SK-N-SH (cell line): ENCODE results near the gene ZNF684. TPM values are rescaled to one million over a fixed set of nuclear protein-coding genes. Genes with fewer than 3 reads are reported as not detected.
A peak's percentile ranks its signal among the peaks of the same experiment; 100 is the strongest.

ENCODE experiments used
- CTCF ChIA-PET: fragments of 300-600, 350-600 bp; formaldehyde crosslinking; extraction: SDS; loops from one replicate; lab custom pipeline; 2021; lab: Yijun Ruan, JAX
- POLR2A ChIA-PET: fragments of 350-600 bp; sonication (Branson Sonifier 250); formaldehyde crosslinking; extraction: SDS; loops from one replicate; lab custom pipeline; 2020; ENCODE audit warnings: antibody characterized with exemption, inconsistent platforms; lab: Yijun Ruan, JAX
- DNase-seq: peaks from one replicate; pipeline ENCODE4 v3.0.0; 2012
- H2AFZ ChIP-seq: fragments of 200-600 bp; sonication (generic); 2 replicates; pipeline ENCODE4 v1.8.1; 2016; ENCODE audit warnings: antibody characterized with exemption, mild to moderate bottlenecking, low read depth
- H3F3A ChIP-seq: fragments of 200-600 bp; sonication (generic); replicated peaks from 2 replicates; pipeline ENCODE3; 2016; ENCODE audit warnings: antibody characterized with exemption, mild to moderate bottlenecking; ENCODE audit not compliant: insufficient read depth
- H3K27ac ChIP-seq, 2 experiments: fragments of 200-500 bp in 1 of 2; fragments of 200-600 bp in 1 of 2; sonication (Bioruptor generic) in 1 of 2; sonication (generic), shearing (Covaris generic) in 1 of 2; 2 replicates each; pipeline versions ENCODE4 v1.5.1 to v1.6.1; 2014 to 2016; ENCODE audit warnings: low read depth in 2 of 2, inconsistent platforms in 1 of 2, low read length in 1 of 2, mild to moderate bottlenecking in 1 of 2, mixed read lengths in 1 of 2
- H3K27me3 ChIP-seq: fragments of 200-600 bp; sonication (generic), shearing (Covaris generic); 2 replicates; pipeline ENCODE4 v1.6.1; 2016; ENCODE audit warnings: mixed run types; ENCODE audit not compliant: insufficient read depth
- H3K36me3 ChIP-seq, 2 experiments: fragments of 200-500 bp in 1 of 2; fragments of 200-600 bp in 1 of 2; sonication (Bioruptor generic) in 1 of 2; sonication (generic) in 1 of 2; replicated peaks in 1 of 2; 2 replicates each; pipeline versions ENCODE3 to v1.5.1; 2014 to 2016; ENCODE audit warnings: low read length in 1 of 2, mild to moderate bottlenecking in 1 of 2; ENCODE audit not compliant: insufficient read depth in 2 of 2, control insufficient read depth in 1 of 2
- H3K4me1 ChIP-seq, 2 experiments: fragments of 200-500 bp in 1 of 2; fragments of 200-600 bp in 1 of 2; sonication (Bioruptor generic) in 1 of 2; sonication (generic), shearing (Covaris generic) in 1 of 2; 2 replicates each; pipeline versions ENCODE4 v1.5.1 to v1.6.1; 2014 to 2016; ENCODE audit warnings: low read depth in 1 of 2, low read length in 1 of 2, mixed run types in 1 of 2; ENCODE audit not compliant: insufficient read depth in 2 of 2, control insufficient read depth in 1 of 2
- H3K4me2 ChIP-seq: fragments of 200-600 bp; sonication (generic), shearing (Covaris generic); 2 replicates; pipeline ENCODE4 v1.6.1; 2017; ENCODE audit warnings: mixed run types
- H3K4me3 ChIP-seq, 2 experiments: fragments of 200-500 bp in 1 of 2; fragments of 200-600 bp in 1 of 2; sonication (Bioruptor generic) in 1 of 2; sonication (generic), shearing (Covaris generic) in 1 of 2; 2 replicates each; pipeline versions ENCODE4 v1.5.1 to v1.8.1; 2014 to 2016; ENCODE audit warnings: low read depth in 2 of 2, inconsistent platforms in 1 of 2, low read length in 1 of 2, mild to moderate bottlenecking in 1 of 2, mixed read lengths in 1 of 2, moderate library complexity in 1 of 2
- H3K79me2 ChIP-seq: fragments of 200-600 bp; sonication (generic); 2 replicates; pipeline ENCODE4 v1.8.1; 2017; ENCODE audit warnings: mild to moderate bottlenecking; ENCODE audit not compliant: insufficient read depth
- H3K9ac ChIP-seq: fragments of 200-600 bp; sonication (generic); 2 replicates; pipeline ENCODE4 v1.6.1; 2017; ENCODE audit warnings: mixed run types
- H3K9me2 ChIP-seq: fragments of 200-600 bp; sonication (generic); 2 replicates; pipeline ENCODE4 v1.6.1; 2017; ENCODE audit warnings: mixed run types
- H3K9me3 ChIP-seq: fragments of 200-600 bp; sonication (generic); 2 replicates; pipeline ENCODE4 v1.6.1; 2017; ENCODE audit warnings: mixed run types, mild to moderate bottlenecking, moderate library complexity
- H4K20me1 ChIP-seq: fragments of 200-600 bp; sonication (generic); 2 replicates; pipeline ENCODE4 v1.6.1; 2017; ENCODE audit warnings: mild to moderate bottlenecking, mixed run types; ENCODE audit not compliant: insufficient read depth
- CHD2 ChIP-seq: fragments of 150-350 bp; IDR thresholded peaks from 2 replicates; pipeline ENCODE4 v1.6.1; 2018; ENCODE audit warnings: low read length; ENCODE audit not compliant: partially characterized antibody
- CTCF ChIP-seq: fragments of 200-600 bp; sonication (generic); IDR thresholded peaks from 2 replicates; pipeline ENCODE4 v1.6.1; 2017; ENCODE audit warnings: antibody characterized with exemption, mild to moderate bottlenecking, moderate library complexity
- JUND ChIP-seq: IDR thresholded peaks from 2 replicates; pipeline ENCODE4 v1.4.0; 2012
- MEF2A ChIP-seq: IDR thresholded peaks from 2 replicates; pipeline ENCODE4 v1.4.0; 2012; ENCODE audit warnings: low read depth, borderline replicate concordance
- NFIC ChIP-seq: IDR thresholded peaks from 2 replicates; pipeline ENCODE4 v1.4.0; 2012; ENCODE audit warnings: borderline replicate concordance
- RAD21 ChIP-seq: IDR thresholded peaks from 2 replicates; pipeline ENCODE4 v1.6.1; 2012; ENCODE audit warnings: mild to moderate bottlenecking, low read length
- RCOR1 ChIP-seq: fragments of 150-350 bp; IDR thresholded peaks from 2 replicates; pipeline ENCODE4 v1.6.1; 2017; ENCODE audit warnings: antibody characterized with exemption, low read length
- REST ChIP-seq: IDR thresholded peaks from 2 replicates; pipeline ENCODE4 v1.6.1; 2012; ENCODE audit warnings: mild to moderate bottlenecking, low read depth, low read length, moderate library complexity
- SMC3 ChIP-seq: IDR thresholded peaks from 2 replicates; pipeline ENCODE4 v1.6.1; 2012; ENCODE audit warnings: low read depth, low read length, improper control_type of control experiment
- ZBTB33 ChIP-seq: IDR thresholded peaks from 2 replicates; pipeline ENCODE4 v1.4.0; 2012; ENCODE audit warnings: low read depth, borderline replicate concordance
- WGBS: methylation state at CpG from one replicate; pipeline ENCODE4 v1.1.6; 2017; ENCODE audit warnings: low lambda C conversion rate; 5-methylcytosine and 5-hydroxymethylcytosine counted together
- polyA plus RNA-seq, 3 experiments: library from polyadenylated mRNA; depleted of rRNA; stranded (reverse); fragments of >200 nt; gene quantifications; 2 replicates each; pipeline ENCODE4 v1.2.3, GENCODE V29; 2012

The ZNF684 gene
- polyA plus RNA-seq, 1 of the 3 experiments (the other 2 are of a cell fraction), result 1.8 TPM

GRCh38 chr1:40592107-40592803 lies 60.8 kb downstream of the ZNF684 start:
- POLR2A ChIA-PET, result no interaction called here
- no peaks in the 10 kb centered on the region for H4K20me1 ChIP-seq

More at GRCh38 chr1:40592107-40592803, 60.8 kb downstream of the ZNF684 start:
- H3K9ac ChIP-seq, result no peak overlapping the region
- H3K4me1 ChIP-seq, result no peaks in the 10 kb centered on the region
- H3K36me3 ChIP-seq, result no peaks in the 10 kb centered on the region
- WGBS, result 39% methylated on average over 6 of the region's 6 CpGs
- H3K79me2 ChIP-seq, result no peaks in the 10 kb centered on the region
- no peak overlapping the region; a peak in 1 of 4 replicates for H3K4me3 ChIP-seq
- no peak overlapping the region for H3K27ac ChIP-seq
- CTCF ChIA-PET, result interaction anchor here (1.0 to 1.2 kb wide), 4 partner anchors 9 to 77 kb away, joined by 3 to 4 read pairs (median 4); no protein-coding TSS in a partner anchor
- H2AFZ ChIP-seq, result no peak overlapping the region
- H3F3A ChIP-seq, result no peaks in the 10 kb centered on the region
- TF ChIP-seq MEF2A (no peak), NFIC (no peak), CHD2 (no peak), RCOR1 (no peak), REST (no peak), RAD21 (peak; percentile 58), SMC3 (peak; percentile 33; the same call in 1 of the 2 replicates), JUND (no peak), CTCF (peak; percentile 62), ZBTB33 (no peak)
- TF ChIP-seq, all 33 proteins: peak for 3
- Histone ChIP-seq H3K9me3 (no peaks in the 10 kb centered on the region), H3K27me3 (no peaks in the 10 kb centered on the region), H3K9me2 (no peaks in the 10 kb centered on the region), H3K4me2 (no peak overlapping the region)
- DNase-seq, result peak; percentile 51
